GM12874 (cell line): ENCODE results near the gene MOB3B.

Experiments used
- CTCF ChIP-seq: IDR thresholded peaks from 2 replicates; pipeline ENCODE4 v1.5.1; 2011; ENCODE audit warnings: low read depth, mild to moderate bottlenecking, control low read depth, low read length, moderate library complexity; ENCODE audit not compliant: insufficient read depth

MOB3B gene

GRCh38 chr9:27359763-27360162, 169.9 kb downstream of the MOB3B start:
- no peak for TF ChIP-seq CTCF

- TF ChIP-seq CTCF, result no peak
These were observed 171.6 kb downstream of the MOB3B start for GRCh38 chr9:27358007-27358406.

GRCh38 chr9:27356446-27356845, 173.2 kb downstream of the MOB3B start:
- no peak for TF ChIP-seq CTCF

GRCh38 chr9:27355166-27355565, 174.4 kb downstream of the MOB3B start:
- no peak for TF ChIP-seq CTCF

GRCh38 chr9:27353474-27354229, 176.0 kb downstream of the MOB3B start:
- TF ChIP-seq CTCF, result 0 out of 2 replicates have a peak, but pooled peaks have one; percentile 9

- TF ChIP-seq CTCF, result no peak
These were observed 176.5 kb downstream of the MOB3B start for GRCh38 chr9:27353166-27353473.

- TF ChIP-seq CTCF, result no peak
These were observed 177.0 kb downstream of the MOB3B start for GRCh38 chr9:27352457-27353165.
